Skeletal muscle cell (primary cell): ENCODE results near the gene ADARB2.
A peak's percentile ranks its signal among the peaks of the same experiment; 100 is the strongest.
"Not testable (repeated sequence)": the region's sequence is repeated elsewhere in the genome, so short reads cannot be mapped to it uniquely, and the experiment has no call there.

Source experiments
- DNase-seq: peaks from one replicate; pipeline ENCODE4 v3.0.0-alpha.2; 2010; ENCODE audit warnings: low read depth
- H3K4me3 ChIP-seq: 2 replicates; pipeline ENCODE4 v1.5.1; 2011; ENCODE audit warnings: low read depth, mild to moderate bottlenecking, control low read depth, low read length, moderate library complexity

Gene ADARB2

GRCh38 chr10:1160561-1161314, 576.6 kb downstream of the ADARB2 start:
- H3K4me3 ChIP-seq = no peak overlapping the region
- DNase-seq = no peak

GRCh38 chr10:1159131-1160061, 577.9 kb downstream of the ADARB2 start:
- H3K4me3 ChIP-seq = peak overlapping the region; percentile 8
- DNase-seq = peak; percentile 7

GRCh38 chr10:1158536-1158935, 578.8 kb downstream of the ADARB2 start:
- H3K4me3 ChIP-seq, DNase-seq: not testable (repeated sequence)

GRCh38 chr10:1158066-1158465, 579.3 kb downstream of the ADARB2 start:
- DNase-seq = no peak
- no peak overlapping the region for H3K4me3 ChIP-seq

GRCh38 chr10:1157615-1157933, 579.8 kb downstream of the ADARB2 start:
- no peak overlapping the region for H3K4me3 ChIP-seq
- DNase-seq = no peak

GRCh38 chr10:1156921-1157614, 580.3 kb downstream of the ADARB2 start:
- H3K4me3 ChIP-seq = no peak overlapping the region
- DNase-seq = no peak

GRCh38 chr10:1156616-1156886, 580.8 kb downstream of the ADARB2 start:
- H3K4me3 ChIP-seq = no peak overlapping the region
- DNase-seq = no peak

- no peak for DNase-seq
- no peak overlapping the region for H3K4me3 ChIP-seq
These were observed 581.3 kb downstream of the ADARB2 start for GRCh38 chr10:1155791-1156615.

GRCh38 chr10:1154531-1155295, 582.6 kb downstream of the ADARB2 start:
- no peak for DNase-seq
- no peak overlapping the region for H3K4me3 ChIP-seq

GRCh38 chr10:1153805-1154351, 583.4 kb downstream of the ADARB2 start:
- H3K4me3 ChIP-seq = no peak overlapping the region
- no peak for DNase-seq

GRCh38 chr10:1153251-1153763, 584.0 kb downstream of the ADARB2 start:
- no peak for DNase-seq
- no peak overlapping the region for H3K4me3 ChIP-seq

GRCh38 chr10:1152386-1153250, 584.7 kb downstream of the ADARB2 start:
- DNase-seq = no peak
- H3K4me3 ChIP-seq = no peak overlapping the region

- no peak overlapping the region for H3K4me3 ChIP-seq
- DNase-seq = no peak
These were observed 586.0 kb downstream of the ADARB2 start for GRCh38 chr10:1151076-1152033.

GRCh38 chr10:1150638-1150955, 586.7 kb downstream of the ADARB2 start:
- DNase-seq = no peak
- H3K4me3 ChIP-seq = no peak overlapping the region

GRCh38 chr10:1149793-1150637, 587.3 kb downstream of the ADARB2 start:
- DNase-seq = no peak
- no peak overlapping the region for H3K4me3 ChIP-seq
